GM12878 (cell line): ENCODE results near the gene EMC6. TPM values are rescaled to one million over a fixed set of nuclear protein-coding genes. Genes with fewer than 3 reads are reported as not detected.
A peak's percentile ranks its signal among the peaks of the same experiment; 100 is the strongest.

ENCODE experiments used
- CEBPZ ChIP-seq: fragments of 150-350 bp; IDR thresholded peaks from 2 replicates; pipeline ENCODE4 v1.6.1; 2016; ENCODE audit warnings: low read depth, low read length
- DPF2 ChIP-seq: fragments of 450-650 bp; IDR thresholded peaks from 2 replicates; pipeline ENCODE4 v1.6.1; 2017; ENCODE audit warnings: mild to moderate bottlenecking
- FOXM1 ChIP-seq: IDR thresholded peaks from 2 replicates; pipeline ENCODE4 v1.6.1; 2012; ENCODE audit warnings: low read depth, mild to moderate bottlenecking, inconsistent platforms, low read length, moderate library complexity
- HDGF ChIP-seq: fragments of 450-650 bp; IDR thresholded peaks from 2 replicates; pipeline ENCODE4 v1.6.1; 2016; ENCODE audit warnings: antibody characterized with exemption
- MAX ChIP-seq: IDR thresholded peaks from 2 replicates; pipeline ENCODE4 v1.6.1; 2012; ENCODE audit warnings: low read depth, low read length, improper control_type of control experiment
- MTA3 ChIP-seq: IDR thresholded peaks from 2 replicates; pipeline ENCODE4 v1.6.1; 2012; ENCODE audit warnings: low read length, inconsistent platforms, borderline replicate concordance
- MXI1 ChIP-seq: fragments of 150-350 bp; IDR thresholded peaks from 2 replicates; pipeline ENCODE4 v1.6.1; 2011; ENCODE audit warnings: low read depth, mild to moderate bottlenecking, inconsistent platforms, low read length, improper control_type of control experiment
- NFYA ChIP-seq: IDR thresholded peaks from 2 replicates; pipeline ENCODE4 v1.6.1; 2011; ENCODE audit warnings: low read depth, mild to moderate bottlenecking, low read length, improper control_type of control experiment, borderline replicate concordance
- POU2F2 ChIP-seq: IDR thresholded peaks from 3 replicates; pipeline ENCODE4 v1.6.1; 2011; ENCODE audit warnings: low read depth, mild to moderate bottlenecking, low read length, borderline replicate concordance
- RBBP5 ChIP-seq: fragments of 200-600 bp; sonication (generic); conservative IDR thresholded peaks from 2 replicates; pipeline ENCODE4 v1.6.1; 2016
- RELB ChIP-seq: fragments of 450-650 bp; IDR thresholded peaks from 2 replicates; pipeline ENCODE4 v1.6.1; 2017; ENCODE audit warnings: low read depth, mild to moderate bottlenecking, moderate library complexity
- REST ChIP-seq: IDR thresholded peaks from 2 replicates; pipeline ENCODE4 v1.6.1; 2012; ENCODE audit warnings: mild to moderate bottlenecking, low read depth, low read length
- SKIL ChIP-seq: fragments of 450-650 bp; IDR thresholded peaks from 2 replicates; pipeline ENCODE4 v1.6.1; 2017; ENCODE audit warnings: mild to moderate bottlenecking, low read depth, inconsistent platforms; ENCODE audit not compliant: poor library complexity, severe bottlenecking
- SMAD1 ChIP-seq: fragments of 450-650 bp; IDR thresholded peaks from 2 replicates; pipeline ENCODE4 v1.6.1; 2018; ENCODE audit warnings: mild to moderate bottlenecking, low read depth; ENCODE audit not compliant: partially characterized antibody
- TARDBP ChIP-seq: IDR thresholded peaks from 2 replicates; pipeline ENCODE4 v1.6.1; 2016; ENCODE audit warnings: borderline replicate concordance
- TCF3 ChIP-seq: IDR thresholded peaks from 2 replicates; pipeline ENCODE4 v1.6.1; 2012; ENCODE audit warnings: low read depth, mild to moderate bottlenecking, low read length, borderline replicate concordance; ENCODE audit not compliant: insufficient read depth
- ZNF622 ChIP-seq: fragments of 450-650 bp; IDR thresholded peaks from 2 replicates; pipeline ENCODE4 v1.6.1; 2017; ENCODE audit warnings: mild to moderate bottlenecking, inconsistent platforms
- ZZZ3 ChIP-seq: IDR thresholded peaks from 2 replicates; pipeline ENCODE4 v1.6.1; 2011; ENCODE audit warnings: low read depth; ENCODE audit not compliant: control insufficient read depth, insufficient read length
- polyA plus RNA-seq, 11 experiments: library from polyadenylated mRNA; depleted of rRNA in 4 of 11; unstranded in 6 of 11; stranded (reverse) in 5 of 11; fragments of >200 nt; fragmentation: Nextera tagmentation in 4 of 11; fragmentation: Illumina TruSeq in 1 of 11; extraction: Ambion mirVana in 4 of 11; extraction: Trizol in 1 of 11; gene quantifications; 1 replicate in 1 of 11; 2 replicates in 10 of 11; pipeline versions ENCODE4 v1.2.1 to v1.2.3, GENCODE V29; 2011 to 2016; ENCODE audit warnings: inconsistent platforms in 2 of 11, missing spikeins in 2 of 11, low read depth in 1 of 11
- total RNA-seq, 4 experiments: library from RNA; depleted of rRNA in 3 of 4; stranded (reverse); fragments of >200 nt in 3 of 4; fragmentation: Illumina TruSeq in 1 of 4; extraction: Trizol in 1 of 4; gene quantifications; 2 replicates each; pipeline versions ENCODE4 v1.2.1 to v1.2.3, GENCODE V29; 2013 to 2021

EMC6 gene
- total and polyA plus RNA-seq, 10 of the 15 experiments (the other 5 are each of a cell fraction or from before 2014, with no cell fraction given) = 5.1 to 172 (median 35.9) TPM

- no peak for TF ChIP-seq CEBPZ
- TF ChIP-seq ZNF622 = no peak
- TF ChIP-seq FOXM1 = no peak
- 0 out of 2 replicates have a peak, but pooled peaks have one; percentile 48 for TF ChIP-seq HDGF
- TF ChIP-seq REST = no peak
- no peak for TF ChIP-seq SKIL
- TF ChIP-seq RELB = no peak
- no peak for TF ChIP-seq TARDBP
- TF ChIP-seq NFYA = no peak
- TF ChIP-seq RBBP5 = no peak
- TF ChIP-seq MTA3 = no peak
- peak; percentile 93 for TF ChIP-seq TCF3
- no peak for TF ChIP-seq DPF2
- no peak for TF ChIP-seq MXI1
- TF ChIP-seq ZZZ3 = no peak
- no peak for TF ChIP-seq MAX
- no peak for TF ChIP-seq POU2F2
- no peak for TF ChIP-seq SMAD1
Measured at GRCh38 chr17:3689262-3690093, 20.9 kb downstream of the EMC6 start (continued).
